MCF 10A (cell line): ENCODE results near the gene SLC27A2. TPM values are rescaled to one million over a fixed set of nuclear protein-coding genes. Genes with fewer than 3 reads are reported as not detected.

Source experiments
- BruUV-seq: library from RNA; stranded (reverse); fragments of 400-500 nt; replicated peaks from 2 replicates; lab custom pipeline; 2021; lab: Mats Ljungman, UMichigan
- CTCF ChIA-PET: fragments of 300-600 bp; sonication (Branson Sonifier 250); formaldehyde crosslinking; extraction: SDS; loops from one replicate; lab custom pipeline; 2021; ENCODE audit warnings: antibody characterized with exemption, inconsistent platforms; lab: Yijun Ruan, JAX
- POLR2A ChIA-PET: fragments of 300-600, 350-650 bp; sonication (Branson Sonifier 250); formaldehyde crosslinking; extraction: SDS; loops from one replicate; lab custom pipeline; 2020; ENCODE audit warnings: antibody characterized with exemption, inconsistent platforms; lab: Yijun Ruan, JAX
- DNase-seq: peaks from one replicate; pipeline ENCODE4 v3.0.0-alpha.2; 2018; ENCODE audit not compliant: unreplicated experiment
- H3K27ac Mint-ChIP-seq: one replicate; pipeline ENCODE4 v1.8.0; 2022; ENCODE audit warnings: mild to moderate bottlenecking, low read depth, mixed read lengths; ENCODE audit not compliant: unreplicated experiment
- H3K27me3 Mint-ChIP-seq: one replicate; pipeline ENCODE4 v1.8.0; 2022; ENCODE audit warnings: mixed read lengths; ENCODE audit not compliant: insufficient read depth, unreplicated experiment
- H3K36me3 Mint-ChIP-seq: one replicate; pipeline ENCODE4 v1.8.0; 2022; ENCODE audit warnings: mild to moderate bottlenecking, moderate library complexity, mixed read lengths; ENCODE audit not compliant: insufficient read depth, unreplicated experiment
- H3K4me1 Mint-ChIP-seq: one replicate; pipeline ENCODE4 v1.8.0; 2022; ENCODE audit warnings: mixed read lengths; ENCODE audit not compliant: insufficient read depth, unreplicated experiment
- H3K4me3 Mint-ChIP-seq: one replicate; pipeline ENCODE4 v1.8.0; 2022; ENCODE audit warnings: mild to moderate bottlenecking, moderate library complexity, mixed read lengths; ENCODE audit not compliant: unreplicated experiment
- H3K9me3 Mint-ChIP-seq: one replicate; pipeline ENCODE4 v1.8.0; 2022; ENCODE audit warnings: mixed read lengths; ENCODE audit not compliant: unreplicated experiment
- intact Hi-C: fragments of 100-400 bp; cut with micrococcal nuclease; formaldehyde crosslinking; loops from 2 replicates; pipeline ENCODE4 v1.14.1; 2022
- total RNA-seq: library from RNA; stranded (reverse); gene quantifications from 2 replicates; pipeline ENCODE4 v1.2.3, GENCODE V29; 2022
- TF ChIP-seq, protein P1 (sequence below): fragments of 200-600 bp; IDR thresholded peaks from one replicate; pipeline ENCODE4 v1.8.0; 2022; ENCODE audit warnings: antibody characterized with exemption, mild to moderate bottlenecking; ENCODE audit not compliant: unreplicated experiment

Gene SLC27A2
- total RNA-seq, 1 experiment from 2014 or later, result 0.84 TPM

DNA sequence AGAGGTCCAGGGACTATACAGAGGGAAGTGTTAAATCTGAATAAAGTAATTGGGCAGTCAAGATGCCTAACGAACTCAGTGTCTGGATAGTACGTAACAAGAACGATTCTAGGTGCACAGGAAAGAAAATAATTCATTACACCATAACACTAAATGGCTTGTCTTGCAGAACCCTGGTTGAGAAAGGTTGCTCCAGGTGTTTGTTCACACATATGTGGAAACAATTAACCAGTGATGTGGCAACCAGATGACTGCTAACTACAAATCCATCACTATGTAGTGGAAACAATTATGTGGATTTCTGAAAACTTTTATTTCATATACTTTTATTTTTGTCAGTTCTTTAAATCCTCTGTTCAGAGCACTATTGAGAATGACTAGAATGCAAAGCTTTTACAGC, 93.9 kb downstream of the SLC27A2 start:
- intact Hi-C loops, result no loop called here
- ChIA-PET POLR2A (no interaction called here), CTCF (no interaction called here)
- Mint-ChIP-seq H3K4me3 (no peak overlapping the region), H3K4me1 (peaks cover 10% of the 10 kb centered on the region), H3K36me3 (no peaks in the 10 kb centered on the region), H3K27me3 (no peaks in the 10 kb centered on the region), H3K27ac (no peak overlapping the region), H3K9me3 (no peaks in the 10 kb centered on the region)
- TF ChIP-seq, protein P1, sequence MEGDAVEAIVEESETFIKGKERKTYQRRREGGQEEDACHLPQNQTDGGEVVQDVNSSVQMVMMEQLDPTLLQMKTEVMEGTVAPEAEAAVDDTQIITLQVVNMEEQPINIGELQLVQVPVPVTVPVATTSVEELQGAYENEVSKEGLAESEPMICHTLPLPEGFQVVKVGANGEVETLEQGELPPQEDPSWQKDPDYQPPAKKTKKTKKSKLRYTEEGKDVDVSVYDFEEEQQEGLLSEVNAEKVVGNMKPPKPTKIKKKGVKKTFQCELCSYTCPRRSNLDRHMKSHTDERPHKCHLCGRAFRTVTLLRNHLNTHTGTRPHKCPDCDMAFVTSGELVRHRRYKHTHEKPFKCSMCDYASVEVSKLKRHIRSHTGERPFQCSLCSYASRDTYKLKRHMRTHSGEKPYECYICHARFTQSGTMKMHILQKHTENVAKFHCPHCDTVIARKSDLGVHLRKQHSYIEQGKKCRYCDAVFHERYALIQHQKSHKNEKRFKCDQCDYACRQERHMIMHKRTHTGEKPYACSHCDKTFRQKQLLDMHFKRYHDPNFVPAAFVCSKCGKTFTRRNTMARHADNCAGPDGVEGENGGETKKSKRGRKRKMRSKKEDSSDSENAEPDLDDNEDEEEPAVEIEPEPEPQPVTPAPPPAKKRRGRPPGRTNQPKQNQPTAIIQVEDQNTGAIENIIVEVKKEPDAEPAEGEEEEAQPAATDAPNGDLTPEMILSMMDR, result no peak
- peak; percentile 6 for DNase-seq
- no TSS peak for BruUV-seq

DNA sequence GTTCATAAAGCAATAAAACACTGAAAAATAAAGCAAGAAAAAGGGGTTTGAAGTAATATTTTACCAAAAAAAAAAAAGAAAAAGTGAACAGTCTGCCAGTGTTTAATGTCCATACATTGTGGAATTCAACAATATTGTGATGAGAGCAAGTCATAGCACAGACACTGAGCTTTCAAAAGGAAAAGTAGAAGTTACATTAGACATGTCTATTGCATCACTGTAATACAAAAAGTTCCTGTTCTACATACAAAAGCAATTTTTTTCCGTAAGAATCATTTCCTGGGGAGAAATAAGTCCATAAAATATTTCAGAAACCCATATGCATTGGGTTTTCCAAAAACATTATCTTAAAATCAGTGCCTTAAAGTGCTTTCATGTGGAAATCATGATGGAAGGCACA, 95.4 kb downstream of the SLC27A2 start:
- CTCF ChIA-PET, result interaction anchor here (0.7 kb wide), 1 partner anchor 885 kb away, joined by 3 read pairs; no protein-coding TSS in a partner anchor
- POLR2A ChIA-PET, result interaction anchor here (2.2 kb wide), 1 partner anchor 84 kb away, joined by 8 read pairs; no protein-coding TSS in a partner anchor
- Mint-ChIP-seq H3K9me3 (no peaks in the 10 kb centered on the region), H3K4me3 (no peak overlapping the region), H3K27me3 (no peaks in the 10 kb centered on the region), H3K36me3 (no peaks in the 10 kb centered on the region), H3K4me1 (peaks cover 10% of the 10 kb centered on the region), H3K27ac (no peak overlapping the region)
- intact Hi-C loops, result no loop called here
- TF ChIP-seq, protein P1, result no peak
- no peak for DNase-seq
- no TSS peak for BruUV-seq

DNA sequence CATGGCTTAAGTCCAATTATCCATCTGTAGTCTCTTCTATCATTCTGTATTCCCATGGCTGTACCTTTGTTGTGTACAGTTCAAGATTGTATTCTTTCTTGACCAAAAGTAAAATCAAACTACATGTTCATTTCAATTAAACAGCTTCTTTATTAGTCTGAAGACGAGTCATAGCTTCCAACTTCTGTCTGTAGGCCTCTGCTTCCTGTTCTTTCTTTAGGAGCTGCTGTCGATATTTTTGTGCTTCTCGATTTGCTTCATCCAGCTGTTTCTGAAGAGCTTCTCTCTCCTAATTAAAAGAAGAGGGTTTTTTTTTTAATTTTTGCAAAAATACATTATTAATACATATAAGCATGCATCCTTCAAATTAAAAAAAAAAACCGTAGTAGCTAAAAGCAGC, 96.5 kb downstream of the SLC27A2 start:
- H3K27ac Mint-ChIP-seq, result no peak overlapping the region
- H3K4me3 Mint-ChIP-seq, result no peak overlapping the region
- H3K9me3 Mint-ChIP-seq, result no peaks in the 10 kb centered on the region
- POLR2A ChIA-PET, result interaction anchor here (0.7 to 2.2 kb wide), 5 partner anchors 16 to 1156 kb away, joined by 3 to 8 read pairs (median 3); no protein-coding TSS in a partner anchor
- intact Hi-C loops, result no loop called here
- CTCF ChIA-PET, result interaction anchor here (0.6 to 1.7 kb wide), 5 partner anchors 10 to 226 kb away, joined by 3 to 5 read pairs (median 4); no protein-coding TSS in a partner anchor
- peaks cover 10% of the 10 kb centered on the region for H3K4me1 Mint-ChIP-seq
- TF ChIP-seq, protein P1, result no peak
- no peak for DNase-seq
- H3K27me3 Mint-ChIP-seq, result no peaks in the 10 kb centered on the region
- BruUV-seq, result no TSS peak
- H3K36me3 Mint-ChIP-seq, result no peaks in the 10 kb centered on the region

DNA sequence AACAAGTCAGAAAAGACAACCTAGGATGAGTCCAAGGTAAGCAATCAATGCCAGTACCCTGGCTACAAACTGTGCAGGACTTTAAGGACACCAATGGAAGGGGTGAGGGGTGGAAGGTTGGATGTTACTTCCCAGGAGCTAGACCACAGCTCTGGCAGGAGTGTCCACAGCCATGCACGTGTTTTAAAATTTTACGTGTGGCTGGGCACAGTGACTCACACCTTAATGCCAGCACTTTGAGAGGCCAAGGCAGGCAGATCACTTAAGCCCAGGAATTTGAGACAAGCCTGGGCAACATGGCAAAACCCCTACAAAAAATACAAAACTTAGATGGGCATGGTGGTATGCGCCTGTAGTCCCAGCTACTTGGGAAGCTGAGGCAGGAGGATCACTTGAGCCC, 98.3 kb downstream of the SLC27A2 start:
- Mint-ChIP-seq H3K4me1 (peaks cover 10% of the 10 kb centered on the region), H3K9me3 (no peaks in the 10 kb centered on the region), H3K27me3 (no peaks in the 10 kb centered on the region), H3K36me3 (no peaks in the 10 kb centered on the region), H3K27ac (peak overlapping the region; percentile 24), H3K4me3 (no peak overlapping the region)
- peak; percentile 38 for DNase-seq
- intact Hi-C loops, result no loop called here
- ChIA-PET POLR2A (interaction anchor here (0.6 kb wide), 1 partner anchor 8 kb away, joined by 3 read pairs; no protein-coding TSS in a partner anchor), CTCF (interaction anchor here (0.9 to 1.7 kb wide), 2 partner anchors 97 to 129 kb away, joined by 3 to 4 read pairs; no protein-coding TSS in a partner anchor)
- TF ChIP-seq, protein P1, result no peak
- BruUV-seq, result no TSS peak
